ENCODE data around the gene FGD5. TPM values are rescaled to one million over a fixed set of nuclear protein-coding genes. Genes with fewer than 3 reads are reported as not detected.

FGD5 gene
- total RNA-seq, 1 donor from 2014 or later, result not detected

DNA sequence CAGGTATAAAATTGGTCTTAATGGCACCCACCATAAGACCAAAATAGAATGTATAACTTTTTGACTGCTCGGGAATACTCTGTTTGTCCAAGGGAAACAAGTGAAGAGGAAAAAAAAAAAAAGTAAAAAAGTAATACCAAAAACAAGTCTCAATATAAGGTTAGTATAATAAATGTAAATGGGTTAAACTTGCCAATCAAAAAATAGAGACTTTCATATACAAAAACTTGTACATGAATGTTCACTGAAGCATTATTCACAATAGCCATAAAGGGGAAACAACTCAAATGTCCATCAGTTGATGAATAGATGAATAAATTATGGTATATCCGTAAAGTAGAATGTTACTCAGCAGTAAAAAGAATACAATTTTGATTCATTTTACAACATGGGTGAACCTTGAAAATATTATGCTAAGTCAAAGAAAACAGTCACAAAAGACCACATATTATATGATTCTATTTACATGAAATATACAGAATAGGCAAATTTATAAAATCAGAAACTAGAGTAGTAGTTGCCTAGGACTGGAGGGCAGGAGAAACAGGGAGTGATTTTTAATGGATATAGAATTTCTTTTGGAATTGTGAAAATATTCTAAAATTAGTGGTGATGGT is 39.6 kb upstream of the FGD5 start:
- no peak for DNase-seq (ENCODE audit: low read depth)
- Histone ChIP-seq H3K36me3 (ENCODE audit: control insufficient read depth, insufficient read depth, low read length) (no peaks in the 10 kb centered on the region), H3K4me3 (ENCODE audit: low read depth, low read length) (no peak overlapping the region), H3K27me3 (ENCODE audit: control insufficient read depth, insufficient read depth, low read length) (no peaks in the 10 kb centered on the region)
- TF ChIP-seq, protein P1, sequence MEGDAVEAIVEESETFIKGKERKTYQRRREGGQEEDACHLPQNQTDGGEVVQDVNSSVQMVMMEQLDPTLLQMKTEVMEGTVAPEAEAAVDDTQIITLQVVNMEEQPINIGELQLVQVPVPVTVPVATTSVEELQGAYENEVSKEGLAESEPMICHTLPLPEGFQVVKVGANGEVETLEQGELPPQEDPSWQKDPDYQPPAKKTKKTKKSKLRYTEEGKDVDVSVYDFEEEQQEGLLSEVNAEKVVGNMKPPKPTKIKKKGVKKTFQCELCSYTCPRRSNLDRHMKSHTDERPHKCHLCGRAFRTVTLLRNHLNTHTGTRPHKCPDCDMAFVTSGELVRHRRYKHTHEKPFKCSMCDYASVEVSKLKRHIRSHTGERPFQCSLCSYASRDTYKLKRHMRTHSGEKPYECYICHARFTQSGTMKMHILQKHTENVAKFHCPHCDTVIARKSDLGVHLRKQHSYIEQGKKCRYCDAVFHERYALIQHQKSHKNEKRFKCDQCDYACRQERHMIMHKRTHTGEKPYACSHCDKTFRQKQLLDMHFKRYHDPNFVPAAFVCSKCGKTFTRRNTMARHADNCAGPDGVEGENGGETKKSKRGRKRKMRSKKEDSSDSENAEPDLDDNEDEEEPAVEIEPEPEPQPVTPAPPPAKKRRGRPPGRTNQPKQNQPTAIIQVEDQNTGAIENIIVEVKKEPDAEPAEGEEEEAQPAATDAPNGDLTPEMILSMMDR (IDR thresholded peaks at IDR 0.05; ENCODE audit: insufficient read depth, low read length, severe bottlenecking), result no peak
- FAIRE-seq, result no peak

GRCh38 chr3:14780927-14781507 is 37.7 kb upstream of the FGD5 start:
- DNase-seq (ENCODE audit: low read depth), result peak; percentile 48

DNA sequence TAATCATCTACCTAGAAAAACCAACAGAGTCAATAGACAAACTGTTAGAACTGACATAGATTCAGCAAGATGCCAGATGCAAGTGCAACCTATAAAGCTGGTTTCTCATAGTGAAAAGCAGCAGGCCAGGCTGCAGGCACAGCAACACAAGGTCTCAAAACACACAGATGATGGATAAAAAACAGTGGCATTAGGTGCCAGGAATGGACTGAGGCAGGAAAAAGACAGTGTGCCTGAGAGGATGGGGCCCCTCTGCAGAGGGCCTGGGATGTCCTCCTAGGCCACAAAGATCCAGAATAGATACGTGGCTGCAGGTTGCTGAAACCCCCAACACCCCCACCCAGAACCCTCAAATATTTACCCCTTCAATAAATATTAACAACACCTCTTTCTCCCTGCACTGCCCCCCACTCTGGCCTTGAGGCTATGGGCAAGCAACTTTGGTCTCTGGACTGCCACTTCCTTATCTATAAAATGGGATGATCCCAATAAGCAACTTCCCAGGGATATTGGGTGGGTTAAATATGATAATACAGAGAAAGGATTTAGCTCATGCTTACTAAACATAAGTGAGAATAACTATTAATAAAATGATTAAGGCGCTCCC is 35.2 kb upstream of the FGD5 start:
- no peaks in the 10 kb centered on the region for H3K27me3 ChIP-seq (ENCODE audit: control insufficient read depth, insufficient read depth, low read length)
- DNase-seq (ENCODE audit: low read depth), result no peak
- FAIRE-seq, result no peak
- no peak overlapping the region for H3K4me3 ChIP-seq (ENCODE audit: low read depth, low read length)
- no peaks in the 10 kb centered on the region for H3K36me3 ChIP-seq (ENCODE audit: control insufficient read depth, insufficient read depth, low read length)
- TF ChIP-seq, protein P1 (IDR thresholded peaks at IDR 0.05; ENCODE audit: insufficient read depth, low read length, severe bottlenecking), result no peak

More at GRCh38 chr3:14780927-14781507, 37.7 kb upstream of the FGD5 start:
- FAIRE-seq, result no peak
- TF ChIP-seq, protein P1 (IDR thresholded peaks at IDR 0.05; ENCODE audit: insufficient read depth, low read length, severe bottlenecking), result peak; percentile 70
- Histone ChIP-seq H3K4me3 (ENCODE audit: low read depth, low read length) (no peak overlapping the region), H3K27me3 (ENCODE audit: control insufficient read depth, insufficient read depth, low read length) (no peaks in the 10 kb centered on the region), H3K36me3 (ENCODE audit: control insufficient read depth, insufficient read depth, low read length) (no peaks in the 10 kb centered on the region)

DNA sequence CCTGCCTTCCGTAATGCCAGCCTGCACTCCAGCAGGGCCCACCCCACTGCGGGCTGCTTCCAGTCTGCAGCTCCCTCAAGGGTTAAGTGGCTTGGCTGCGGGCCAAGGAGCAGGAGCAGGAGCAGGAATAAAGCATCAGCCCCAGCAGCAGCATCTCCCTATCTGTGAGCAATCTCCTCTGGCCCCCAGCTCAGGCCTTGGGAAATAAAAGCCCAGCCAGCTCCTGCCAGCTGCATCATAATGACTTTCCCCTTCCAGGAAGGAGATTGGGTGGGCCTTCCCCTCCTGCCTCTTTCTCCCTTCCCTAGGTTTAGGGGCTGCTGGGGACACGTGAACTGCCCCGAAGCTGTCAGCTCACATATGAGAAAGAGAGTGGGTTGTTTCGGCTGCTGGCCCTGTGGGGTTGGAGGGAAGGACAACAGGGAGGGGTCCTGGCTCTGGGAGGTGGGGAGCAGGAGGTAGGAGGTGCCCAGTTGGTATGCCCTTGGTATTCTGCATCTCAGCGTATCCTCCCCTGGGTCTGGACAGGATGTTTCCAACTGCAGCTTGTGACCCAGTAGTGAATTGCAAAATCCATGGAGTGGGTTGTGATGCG is 34.6 kb upstream of the FGD5 start:
- Histone ChIP-seq H3K36me3 (ENCODE audit: control insufficient read depth, insufficient read depth, low read length) (no peaks in the 10 kb centered on the region), H3K4me3 (ENCODE audit: low read depth, low read length) (no peak overlapping the region), H3K27me3 (ENCODE audit: control insufficient read depth, insufficient read depth, low read length) (no peaks in the 10 kb centered on the region)
- DNase-seq (ENCODE audit: low read depth) (no peak), FAIRE-seq (no peak)
- TF ChIP-seq, protein P1 (IDR thresholded peaks at IDR 0.05; ENCODE audit: insufficient read depth, low read length, severe bottlenecking), result no peak

DNA sequence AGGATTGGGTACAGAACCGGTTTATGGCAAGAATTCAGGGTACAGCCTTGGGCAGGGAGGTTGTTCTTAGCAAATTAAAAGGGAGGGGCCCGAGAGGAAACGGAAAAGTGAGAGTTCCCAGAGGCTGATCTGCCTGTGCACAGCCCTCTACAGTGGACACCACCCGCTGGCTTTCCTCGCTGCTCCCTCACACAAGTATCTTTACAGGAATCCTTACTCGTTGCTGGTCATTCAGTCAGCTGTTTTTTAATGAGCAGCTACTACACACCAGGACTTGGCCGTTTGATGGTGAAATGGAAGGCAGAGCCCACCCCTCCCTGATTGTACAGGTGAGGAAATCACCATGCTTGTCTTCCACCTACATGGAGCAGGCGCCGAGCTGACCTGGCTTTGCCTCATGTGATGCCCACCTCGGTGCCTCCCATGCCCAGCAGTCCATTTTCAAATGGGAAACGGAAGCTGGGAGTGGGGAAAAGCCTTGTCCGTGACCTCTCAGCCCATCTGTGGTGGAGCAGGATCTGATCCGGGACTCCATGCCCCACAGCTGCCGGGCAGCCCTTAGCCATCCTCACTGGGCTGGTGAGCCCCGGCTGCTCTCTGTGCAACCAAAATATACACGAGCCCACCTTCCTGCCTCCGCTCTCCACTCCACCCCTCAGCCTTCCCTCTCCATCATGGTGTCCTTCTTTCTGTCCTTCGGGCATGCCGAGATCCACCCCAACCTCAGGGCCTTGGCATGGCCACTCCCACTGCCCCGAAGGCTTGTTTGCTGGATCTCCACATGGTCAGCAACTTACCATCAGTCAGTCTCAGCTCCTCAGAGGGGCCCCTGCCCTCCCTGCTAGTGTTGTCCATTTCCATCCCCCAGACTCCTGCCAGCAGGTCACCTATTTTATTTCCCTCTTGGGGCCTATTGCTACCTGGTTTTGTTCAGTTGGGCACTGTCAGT is 33.3 kb upstream of the FGD5 start:
- no peak for FAIRE-seq
- TF ChIP-seq, protein P1 (IDR thresholded peaks at IDR 0.05; ENCODE audit: insufficient read depth, low read length, severe bottlenecking), result no peak
- Histone ChIP-seq H3K4me3 (ENCODE audit: low read depth, low read length) (no peak overlapping the region), H3K36me3 (ENCODE audit: control insufficient read depth, insufficient read depth, low read length) (no peaks in the 10 kb centered on the region), H3K27me3 (ENCODE audit: control insufficient read depth, insufficient read depth, low read length) (no peaks in the 10 kb centered on the region)
- DNase-seq (ENCODE audit: low read depth), result no peak
